ENCODE measurements around the gene LBHD1. TPM values are rescaled to one million over a fixed set of nuclear protein-coding genes. Genes with fewer than 3 reads are reported as not detected.

The LBHD1 gene
- total and polyA plus RNA-seq, 2 of the 13 experiments (the other 11 are each of a cell fraction or from before 2014, with no cell fraction given) = 3.2 to 3.7 TPM

DNA sequence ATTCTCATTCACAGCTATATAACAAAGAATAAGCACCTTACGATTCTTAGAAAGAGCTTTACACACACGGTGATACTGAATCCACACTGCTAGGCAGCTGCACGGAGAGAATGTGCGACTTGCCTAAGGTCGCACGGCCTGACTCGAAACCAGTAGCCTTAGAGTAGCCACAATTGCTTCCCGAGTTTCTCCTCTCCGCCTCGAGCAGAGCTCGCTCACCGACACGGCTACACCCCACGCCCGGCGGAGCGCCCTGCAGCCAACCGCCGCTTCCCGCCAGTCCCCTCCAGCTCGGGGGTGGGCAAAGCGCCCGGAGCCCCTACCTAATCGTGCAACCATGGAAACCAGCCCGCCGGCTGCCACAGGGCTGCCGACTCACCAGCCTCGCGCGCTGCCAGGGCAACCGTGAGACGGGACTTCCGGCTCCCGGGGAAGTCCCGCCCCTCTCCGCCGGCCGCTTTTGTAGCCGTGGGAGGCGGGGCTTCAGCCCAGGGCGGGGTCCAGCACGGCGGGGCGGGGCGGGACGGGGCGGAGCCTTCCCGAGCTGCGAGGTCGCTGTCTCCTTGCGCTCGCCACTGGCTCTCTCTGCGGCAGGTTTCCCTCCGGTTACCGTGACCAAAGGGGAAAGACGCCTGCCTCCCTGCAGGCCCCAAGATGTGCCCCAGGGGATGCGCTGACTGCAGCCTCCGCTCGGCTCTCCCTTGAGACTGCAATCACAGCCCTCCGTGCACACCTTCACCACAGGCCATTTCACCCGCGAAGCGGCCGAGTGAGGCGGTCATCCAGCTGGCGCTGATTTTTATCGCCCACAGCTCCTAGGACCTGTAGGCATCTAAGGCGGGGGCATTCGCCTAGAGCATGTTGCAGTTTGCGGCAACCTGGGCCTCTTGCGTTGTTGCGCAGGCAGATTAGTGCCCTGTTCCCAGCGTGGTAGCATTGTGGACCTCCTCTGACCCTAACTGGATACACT lies 34.1 kb upstream of the LBHD1 start (continued):
- no peak for TF ChIP-seq HOXA9 (CRISPR knock-in tag; IDR thresholded peaks at IDR 0.05; ENCODE audit: borderline replicate concordance)
- no peak; the same call in 1 of the 2 replicates for TF ChIP-seq ZNF598 (CRISPR knock-in tag; IDR thresholded peaks at IDR 0.05; ENCODE audit: borderline replicate concordance)
- TF ChIP-seq ZNF138 (CRISPR knock-in tag; IDR thresholded peaks at IDR 0.05; ENCODE audit: low read depth) = no peak
- no peak for TF ChIP-seq ZSCAN20 (CRISPR knock-in tag; IDR thresholded peaks at IDR 0.05; ENCODE audit: borderline replicate concordance)
- TF ChIP-seq NCOA5 (CRISPR knock-in tag; IDR thresholded peaks at IDR 0.05) = no peak
- TF ChIP-seq, protein P1, sequence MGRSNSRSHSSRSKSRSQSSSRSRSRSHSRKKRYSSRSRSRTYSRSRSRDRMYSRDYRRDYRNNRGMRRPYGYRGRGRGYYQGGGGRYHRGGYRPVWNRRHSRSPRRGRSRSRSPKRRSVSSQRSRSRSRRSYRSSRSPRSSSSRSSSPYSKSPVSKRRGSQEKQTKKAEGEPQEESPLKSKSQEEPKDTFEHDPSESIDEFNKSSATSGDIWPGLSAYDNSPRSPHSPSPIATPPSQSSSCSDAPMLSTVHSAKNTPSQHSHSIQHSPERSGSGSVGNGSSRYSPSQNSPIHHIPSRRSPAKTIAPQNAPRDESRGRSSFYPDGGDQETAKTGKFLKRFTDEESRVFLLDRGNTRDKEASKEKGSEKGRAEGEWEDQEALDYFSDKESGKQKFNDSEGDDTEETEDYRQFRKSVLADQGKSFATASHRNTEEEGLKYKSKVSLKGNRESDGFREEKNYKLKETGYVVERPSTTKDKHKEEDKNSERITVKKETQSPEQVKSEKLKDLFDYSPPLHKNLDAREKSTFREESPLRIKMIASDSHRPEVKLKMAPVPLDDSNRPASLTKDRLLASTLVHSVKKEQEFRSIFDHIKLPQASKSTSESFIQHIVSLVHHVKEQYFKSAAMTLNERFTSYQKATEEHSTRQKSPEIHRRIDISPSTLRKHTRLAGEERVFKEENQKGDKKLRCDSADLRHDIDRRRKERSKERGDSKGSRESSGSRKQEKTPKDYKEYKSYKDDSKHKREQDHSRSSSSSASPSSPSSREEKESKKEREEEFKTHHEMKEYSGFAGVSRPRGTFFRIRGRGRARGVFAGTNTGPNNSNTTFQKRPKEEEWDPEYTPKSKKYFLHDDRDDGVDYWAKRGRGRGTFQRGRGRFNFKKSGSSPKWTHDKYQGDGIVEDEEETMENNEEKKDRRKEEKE (IDR thresholded peaks at IDR 0.05) = no peak
- no peak for TF ChIP-seq CAMTA2 (CRISPR knock-in tag; IDR thresholded peaks at IDR 0.05; ENCODE audit: borderline replicate concordance)
- TF ChIP-seq, protein P2, sequence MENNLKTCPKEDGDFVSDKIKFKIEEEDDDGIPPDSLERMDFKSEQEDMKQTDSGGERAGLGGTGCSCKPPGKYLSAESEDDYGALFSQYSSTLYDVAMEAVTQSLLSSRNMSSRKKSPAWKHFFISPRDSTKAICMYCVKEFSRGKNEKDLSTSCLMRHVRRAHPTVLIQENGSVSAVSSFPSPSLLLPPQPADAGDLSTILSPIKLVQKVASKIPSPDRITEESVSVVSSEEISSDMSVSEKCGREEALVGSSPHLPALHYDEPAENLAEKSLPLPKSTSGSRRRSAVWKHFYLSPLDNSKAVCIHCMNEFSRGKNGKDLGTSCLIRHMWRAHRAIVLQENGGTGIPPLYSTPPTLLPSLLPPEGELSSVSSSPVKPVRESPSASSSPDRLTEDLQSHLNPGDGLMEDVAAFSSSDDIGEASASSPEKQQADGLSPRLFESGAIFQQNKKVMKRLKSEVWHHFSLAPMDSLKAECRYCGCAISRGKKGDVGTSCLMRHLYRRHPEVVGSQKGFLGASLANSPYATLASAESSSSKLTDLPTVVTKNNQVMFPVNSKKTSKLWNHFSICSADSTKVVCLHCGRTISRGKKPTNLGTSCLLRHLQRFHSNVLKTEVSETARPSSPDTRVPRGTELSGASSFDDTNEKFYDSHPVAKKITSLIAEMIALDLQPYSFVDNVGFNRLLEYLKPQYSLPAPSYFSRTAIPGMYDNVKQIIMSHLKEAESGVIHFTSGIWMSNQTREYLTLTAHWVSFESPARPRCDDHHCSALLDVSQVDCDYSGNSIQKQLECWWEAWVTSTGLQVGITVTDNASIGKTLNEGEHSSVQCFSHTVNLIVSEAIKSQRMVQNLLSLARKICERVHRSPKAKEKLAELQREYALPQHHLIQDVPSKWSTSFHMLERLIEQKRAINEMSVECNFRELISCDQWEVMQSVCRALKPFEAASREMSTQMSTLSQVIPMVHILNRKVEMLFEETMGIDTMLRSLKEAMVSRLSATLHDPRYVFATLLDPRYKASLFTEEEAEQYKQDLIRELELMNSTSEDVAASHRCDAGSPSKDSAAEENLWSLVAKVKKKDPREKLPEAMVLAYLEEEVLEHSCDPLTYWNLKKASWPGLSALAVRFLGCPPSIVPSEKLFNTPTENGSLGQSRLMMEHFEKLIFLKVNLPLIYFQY (CRISPR knock-in tag; IDR thresholded peaks at IDR 0.05; ENCODE audit: borderline replicate concordance) = no peak
- TF ChIP-seq ZNF773 (CRISPR knock-in tag; IDR thresholded peaks at IDR 0.05; ENCODE audit: borderline replicate concordance) = no peak
- TF ChIP-seq ZNF776 (CRISPR knock-in tag; IDR thresholded peaks at IDR 0.05) = 0 out of 2 replicates have a peak, but pooled peaks have one; percentile 59
- TF ChIP-seq POLR2A (IDR thresholded peaks at IDR 0.05; ENCODE audit: insufficient read depth in 1 of 2, low read depth in 2 of 2, low read length in 2 of 2) = peak in 1 of 2 experiments; percentile 74; a peak in 2 of 4 replicates
- peak; percentile 63; the same call in 1 of the 2 replicates for TF ChIP-seq MXD4 (CRISPR knock-in tag; IDR thresholded peaks at IDR 0.05)
- TF ChIP-seq RARG (CRISPR knock-in tag; IDR thresholded peaks at IDR 0.05; ENCODE audit: low read depth) = no peak
- peak; percentile 52; the same call in 1 of the 2 replicates for TF ChIP-seq HIVEP1 (CRISPR knock-in tag; IDR thresholded peaks at IDR 0.05)
- TF ChIP-seq, protein P3, sequence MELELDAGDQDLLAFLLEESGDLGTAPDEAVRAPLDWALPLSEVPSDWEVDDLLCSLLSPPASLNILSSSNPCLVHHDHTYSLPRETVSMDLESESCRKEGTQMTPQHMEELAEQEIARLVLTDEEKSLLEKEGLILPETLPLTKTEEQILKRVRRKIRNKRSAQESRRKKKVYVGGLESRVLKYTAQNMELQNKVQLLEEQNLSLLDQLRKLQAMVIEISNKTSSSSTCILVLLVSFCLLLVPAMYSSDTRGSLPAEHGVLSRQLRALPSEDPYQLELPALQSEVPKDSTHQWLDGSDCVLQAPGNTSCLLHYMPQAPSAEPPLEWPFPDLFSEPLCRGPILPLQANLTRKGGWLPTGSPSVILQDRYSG (CRISPR knock-in tag; IDR thresholded peaks at IDR 0.05) = no peak
- TF ChIP-seq ZBTB7B (CRISPR knock-in tag; IDR thresholded peaks at IDR 0.05) = no peak
- no peak for TF ChIP-seq ZSCAN12 (CRISPR knock-in tag; IDR thresholded peaks at IDR 0.05)
- TF ChIP-seq CBX5 (CRISPR knock-in tag; IDR thresholded peaks at IDR 0.05; ENCODE audit: borderline replicate concordance) = peak; percentile 26; the same call in 1 of the 2 replicates

Data from HepG2 (cell line).